CD4-positive, alpha-beta T cell treated with Interleukin-1 beta for 1 hour (primary cell): Measurements from ENCODE around the gene OR11H6.
A peak's percentile ranks its signal among the peaks of the same experiment; 100 is the strongest.
"Not testable (repeated sequence)": the region's sequence is repeated elsewhere in the genome, so short reads cannot be mapped to it uniquely, and the experiment has no call there.

Source experiments
- DNase-seq, 2 donors: peaks; one replicate each; pipeline ENCODE4 v3.0.0-alpha.2; 2020 to 2022

The OR11H6 gene, protein sequence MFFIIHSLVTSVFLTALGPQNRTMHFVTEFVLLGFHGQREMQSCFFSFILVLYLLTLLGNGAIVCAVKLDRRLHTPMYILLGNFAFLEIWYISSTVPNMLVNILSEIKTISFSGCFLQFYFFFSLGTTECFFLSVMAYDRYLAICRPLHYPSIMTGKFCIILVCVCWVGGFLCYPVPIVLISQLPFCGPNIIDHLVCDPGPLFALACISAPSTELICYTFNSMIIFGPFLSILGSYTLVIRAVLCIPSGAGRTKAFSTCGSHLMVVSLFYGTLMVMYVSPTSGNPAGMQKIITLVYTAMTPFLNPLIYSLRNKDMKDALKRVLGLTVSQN

DNA sequence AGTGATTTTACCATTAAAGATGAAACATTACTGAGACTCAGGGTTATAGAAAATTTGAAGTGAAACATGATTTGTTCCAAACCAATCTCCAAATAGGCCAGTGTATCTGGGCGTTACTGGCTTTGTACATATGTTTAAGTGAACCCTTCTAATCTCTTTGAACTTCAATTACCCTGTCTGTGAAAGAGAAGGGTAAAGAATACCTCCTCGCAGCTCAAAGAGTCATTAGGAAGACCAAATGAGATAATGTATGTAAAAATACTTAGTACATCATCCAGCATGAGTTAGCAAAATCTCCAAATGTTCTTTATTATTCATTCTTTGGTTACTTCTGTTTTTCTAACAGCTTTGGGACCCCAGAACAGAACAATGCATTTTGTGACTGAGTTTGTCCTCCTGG is at the start of gene OR11H6:
TSS of gene OR11H6 (plus strand) at position 301 of the 400 bp plus-strand sequence. CDS start at position 301, 0 bp downstream.
- DNase-seq = no peak

DNA sequence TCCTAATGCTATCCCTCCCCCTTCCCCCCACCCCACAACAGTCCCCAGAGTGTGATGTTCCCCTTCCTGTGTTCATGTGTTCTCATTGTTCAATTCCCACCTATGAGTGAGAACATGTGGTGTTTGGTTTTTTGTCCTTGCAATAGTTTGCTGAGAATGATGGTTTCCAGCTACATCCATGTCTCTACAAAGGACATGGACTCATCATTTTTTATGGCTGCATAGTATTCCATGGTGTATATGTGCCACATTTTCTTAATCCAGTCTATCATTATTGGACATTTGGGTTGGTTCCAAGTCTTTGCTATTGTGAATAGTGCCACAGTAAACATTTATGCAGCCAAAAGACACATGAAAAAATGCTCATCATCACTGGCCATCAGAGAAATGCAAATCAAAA is 49.3 kb upstream of the OR11H6 start:
- not testable (repeated sequence) for DNase-seq

- DNase-seq = no peak
Measured at GRCh38 chr14:20176330-20176729, 47.2 kb upstream of the OR11H6 start.

DNA sequence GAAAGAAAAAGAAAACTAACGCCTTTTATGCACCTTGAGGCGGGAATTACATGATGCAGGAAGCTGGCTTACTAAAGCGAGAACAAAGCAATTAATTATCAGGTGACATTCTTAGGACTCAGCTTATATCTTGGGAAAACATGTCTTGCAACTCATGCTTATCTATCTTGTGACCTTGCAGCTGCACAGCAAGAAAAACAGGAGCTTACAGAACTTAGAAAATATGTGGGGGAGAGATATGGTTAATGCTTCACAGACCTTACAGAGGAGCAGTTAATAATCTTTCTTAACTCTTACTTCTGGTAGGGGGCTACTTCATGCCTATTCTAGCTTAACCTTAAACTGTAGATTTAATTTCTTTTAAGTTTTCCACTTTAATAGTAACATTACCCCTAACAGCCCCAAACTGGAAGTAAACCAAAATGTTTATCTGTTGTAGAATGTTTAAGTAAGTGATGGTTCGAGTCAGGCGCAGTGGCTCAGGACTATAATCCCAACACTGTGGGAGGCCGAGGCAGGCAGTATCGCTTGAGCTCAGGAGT is 46.0 kb upstream of the OR11H6 start:
- DNase-seq = no peak

GRCh38 chr14:20179218-20179617 is 44.3 kb upstream of the OR11H6 start:
- no peak for DNase-seq

DNA sequence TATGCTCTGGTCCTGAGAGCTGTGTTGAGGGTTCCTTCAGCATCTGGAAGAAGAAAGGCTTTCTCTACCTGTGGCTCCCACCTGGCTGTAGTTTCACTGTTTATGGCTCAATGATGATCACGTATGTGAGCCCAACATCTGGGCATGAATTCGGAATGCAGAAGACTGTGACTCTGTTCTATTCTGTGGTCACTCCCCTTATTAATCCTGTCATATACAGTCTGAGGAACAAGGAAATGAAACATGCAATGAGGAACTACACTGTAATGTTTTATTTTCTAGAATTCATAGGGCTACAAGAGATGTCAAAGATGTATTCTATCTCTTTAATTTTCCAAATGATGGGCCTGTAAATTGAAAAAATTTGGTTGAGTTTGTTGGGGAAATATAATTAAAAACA is 43.6 kb upstream of the OR11H6 start:
- no peak for DNase-seq

DNA sequence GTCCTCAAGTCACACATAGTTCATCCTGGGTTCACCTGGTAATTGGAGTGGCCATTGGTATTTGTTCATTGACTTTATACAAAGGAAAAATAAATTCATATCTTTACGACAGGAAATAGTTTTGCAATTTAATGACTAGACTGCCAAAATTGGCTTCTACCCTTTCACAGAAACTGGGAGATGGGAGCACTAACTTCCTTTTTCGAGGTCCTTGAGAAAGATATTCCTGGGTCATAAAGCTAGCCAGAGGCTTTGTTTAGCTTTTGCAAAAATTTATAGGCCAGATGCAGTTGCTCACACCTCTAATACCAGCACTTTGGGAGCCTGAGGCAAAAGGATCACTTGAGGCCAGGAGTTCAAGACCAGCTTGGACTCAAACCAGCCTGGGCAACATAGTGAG is 43.0 kb upstream of the OR11H6 start:
- no peak for DNase-seq

- DNase-seq = no peak
Measured at GRCh38 chr14:20184181-20184580, 39.3 kb upstream of the OR11H6 start.

DNA sequence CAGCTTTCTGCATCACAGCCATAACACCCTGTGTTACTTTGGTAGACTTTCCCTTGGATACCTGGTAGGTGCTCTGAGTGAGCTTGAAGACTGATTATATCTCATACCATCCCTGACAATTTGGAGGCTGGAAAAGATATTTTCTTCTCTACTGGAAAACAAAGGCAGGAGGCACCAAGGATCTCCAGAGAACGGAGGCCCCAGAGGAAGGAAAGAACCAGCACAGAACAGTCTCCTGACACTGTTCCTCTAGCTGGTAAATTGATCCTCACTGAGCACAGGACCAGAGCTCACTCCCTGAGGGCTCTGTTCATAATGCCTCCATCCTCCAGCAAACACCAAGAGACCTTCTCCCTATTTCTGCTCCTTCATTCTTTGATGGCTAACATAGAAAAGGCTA is 32.9 kb upstream of the OR11H6 start, which contains the start of gene OR11G2:
TSS of gene OR11G2 (plus strand) at position 301 of the 400 bp plus-strand sequence. CDS start 6,542 bp downstream, outside the sequence.
- DNase-seq = no peak

DNA sequence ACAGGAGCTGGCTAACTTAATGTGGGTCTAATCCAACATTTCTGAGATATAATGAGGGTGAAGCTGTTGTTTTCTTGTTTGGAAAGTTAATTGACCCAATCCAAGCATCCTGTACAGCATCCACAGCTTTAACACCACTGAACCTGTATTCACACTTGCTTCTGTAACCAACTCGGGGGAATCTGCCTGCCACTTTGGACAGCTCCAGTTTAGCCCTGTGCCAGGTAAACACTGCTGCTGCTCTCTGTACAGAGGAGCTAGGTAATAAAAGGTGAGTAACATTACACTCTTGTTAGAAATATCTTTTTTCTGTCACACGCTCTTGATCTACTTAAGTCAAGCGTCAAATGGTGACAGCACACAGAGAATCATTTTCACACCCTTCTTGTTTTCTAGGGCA is 32.1 kb upstream of the OR11H6 start:
- DNase-seq = no peak

GRCh38 chr14:20194101-20194500 is 29.4 kb upstream of the OR11H6 start:
- no peak for DNase-seq

DNA sequence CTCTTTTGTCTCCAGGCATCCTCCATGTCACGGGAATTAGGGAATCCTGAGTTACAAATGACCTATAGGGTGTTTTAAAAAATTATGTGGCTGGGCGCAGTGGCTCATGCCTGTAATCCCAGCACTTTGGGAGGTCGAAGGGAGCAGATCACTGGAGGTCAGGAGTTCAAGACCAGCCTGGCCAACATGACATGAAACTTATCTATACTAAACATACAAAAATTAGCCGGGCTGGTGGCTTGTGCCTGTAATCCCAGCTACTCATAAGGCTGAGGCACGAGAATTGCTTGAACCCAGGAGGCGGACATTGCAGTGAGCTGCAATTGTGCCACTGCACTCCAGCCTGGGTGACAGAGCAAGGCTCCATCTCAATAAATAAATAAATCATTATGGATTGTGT is 28.3 kb upstream of the OR11H6 start:
- not testable (repeated sequence) for DNase-seq

- no peak for DNase-seq
Measured at GRCh38 chr14:20195911-20196310, 27.6 kb upstream of the OR11H6 start.

DNA sequence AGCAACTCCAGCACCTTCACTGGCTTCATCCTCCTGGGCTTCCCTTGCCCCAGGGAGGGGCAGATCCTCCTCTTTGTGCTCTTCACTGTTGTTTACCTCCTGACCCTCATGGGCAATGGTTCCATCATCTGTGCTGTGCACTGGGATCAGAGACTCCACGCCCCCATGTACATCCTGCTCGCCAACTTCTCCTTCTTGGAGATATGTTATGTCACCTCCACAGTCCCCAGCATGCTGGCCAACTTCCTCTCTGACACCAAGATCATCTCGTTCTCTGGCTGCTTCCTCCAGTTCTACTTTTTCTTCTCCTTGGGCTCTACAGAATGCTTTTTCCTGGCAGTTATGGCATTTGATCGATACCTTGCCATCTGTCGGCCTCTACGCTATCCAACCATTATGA is 26.1 kb upstream of the OR11H6 start:
- peak in 1 of 2 donors; percentile 2 for DNase-seq

DNA sequence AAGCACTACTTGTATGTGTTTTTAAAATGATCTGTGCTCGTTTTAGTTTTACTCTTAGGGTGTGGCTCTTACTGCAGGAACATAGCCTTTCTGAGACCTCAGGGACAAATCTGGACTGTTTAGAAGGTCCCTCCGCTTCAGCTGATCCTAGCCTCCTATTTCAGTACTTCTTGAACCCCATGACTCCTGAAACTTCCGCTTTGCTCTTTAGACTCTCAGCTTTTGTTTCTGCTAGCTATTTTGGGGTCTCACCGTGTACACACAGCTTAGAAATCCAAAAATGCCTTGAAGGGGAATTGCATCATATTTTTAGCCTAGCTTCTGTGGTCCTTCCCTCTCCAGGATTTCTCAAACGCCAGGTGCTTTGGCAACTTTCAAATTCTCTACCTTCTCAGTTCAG is 24.5 kb upstream of the OR11H6 start:
- no peak for DNase-seq

DNA sequence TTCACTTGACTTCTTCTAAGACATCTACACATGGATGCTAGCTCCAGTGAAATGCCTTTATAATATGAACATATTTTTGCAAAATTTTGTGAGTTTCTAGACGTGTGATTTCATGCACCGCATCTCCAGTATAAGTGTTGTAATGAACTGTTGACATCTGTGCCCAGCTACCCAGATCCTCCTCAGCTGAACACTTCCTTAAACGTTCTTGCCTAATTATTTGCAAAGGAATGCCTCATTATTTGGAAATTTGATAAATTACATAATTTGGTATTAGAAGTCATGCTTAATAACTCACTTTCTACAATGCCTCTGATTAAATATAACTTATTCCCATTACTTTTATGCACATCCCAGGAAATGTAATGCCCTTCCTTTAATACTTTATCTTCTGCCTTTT is 18.8 kb upstream of the OR11H6 start:
- no peak for DNase-seq

DNA sequence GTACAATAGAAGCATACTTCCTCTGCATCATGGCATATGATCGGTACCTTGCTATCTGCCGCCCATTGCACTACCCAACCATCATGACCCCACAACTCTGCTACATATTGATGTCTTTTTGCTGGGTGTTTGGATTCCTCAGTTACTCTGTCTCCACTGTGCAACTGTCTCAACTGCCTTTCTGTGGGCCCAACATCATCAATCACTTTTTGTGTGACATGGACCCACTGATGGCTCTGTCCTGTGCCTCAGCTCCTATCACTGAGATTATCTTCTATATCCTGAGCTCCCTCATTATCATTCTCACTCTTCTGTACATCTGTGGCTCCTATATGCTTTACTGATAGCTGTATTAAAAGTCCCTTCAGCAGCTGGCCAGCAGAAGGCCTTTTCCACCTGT is 13.9 kb upstream of the OR11H6 start:
- no peak for DNase-seq

- not testable (repeated sequence) for DNase-seq
Measured at GRCh38 chr14:20212406-20212805, 11.1 kb upstream of the OR11H6 start.

GRCh38 chr14:20215196-20215595 is 8.3 kb upstream of the OR11H6 start:
- DNase-seq = no peak

GRCh38 chr14:20219033-20219432 is 4.5 kb upstream of the OR11H6 start:
- no peak for DNase-seq

- no peak for DNase-seq
Measured at GRCh38 chr14:20228681-20229080, 5.2 kb downstream of the OR11H6 start, which contains the start of gene OR11H7. Gene OR11H7, plus strand, starts transcription at chr14:20228981.

DNA sequence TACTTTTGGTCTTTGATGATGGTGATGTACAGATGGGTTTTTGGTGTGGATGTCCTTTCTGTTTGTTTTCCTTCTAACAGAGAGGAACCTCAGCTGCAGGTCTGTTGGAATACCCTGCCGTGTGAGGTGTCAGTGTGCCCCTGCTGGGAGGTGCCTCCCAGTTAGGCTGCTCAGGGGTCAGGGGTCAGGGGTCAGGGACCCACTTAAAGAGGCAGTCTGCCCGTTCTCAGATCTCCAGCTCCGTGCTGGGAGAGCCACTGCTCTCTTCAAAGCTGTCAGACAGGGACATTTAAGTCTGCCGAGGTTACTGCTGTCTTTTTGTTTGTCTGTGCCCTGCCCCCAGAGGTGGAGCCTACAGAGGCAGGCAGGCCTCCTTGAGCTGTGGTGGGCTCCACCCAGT is 11.9 kb downstream of the OR11H6 start:
- DNase-seq = not testable (repeated sequence)

GRCh38 chr14:20247646-20248246 is 24.2 kb downstream of the OR11H6 start:
- peak in 1 of 2 donors; percentile 8 for DNase-seq

DNA sequence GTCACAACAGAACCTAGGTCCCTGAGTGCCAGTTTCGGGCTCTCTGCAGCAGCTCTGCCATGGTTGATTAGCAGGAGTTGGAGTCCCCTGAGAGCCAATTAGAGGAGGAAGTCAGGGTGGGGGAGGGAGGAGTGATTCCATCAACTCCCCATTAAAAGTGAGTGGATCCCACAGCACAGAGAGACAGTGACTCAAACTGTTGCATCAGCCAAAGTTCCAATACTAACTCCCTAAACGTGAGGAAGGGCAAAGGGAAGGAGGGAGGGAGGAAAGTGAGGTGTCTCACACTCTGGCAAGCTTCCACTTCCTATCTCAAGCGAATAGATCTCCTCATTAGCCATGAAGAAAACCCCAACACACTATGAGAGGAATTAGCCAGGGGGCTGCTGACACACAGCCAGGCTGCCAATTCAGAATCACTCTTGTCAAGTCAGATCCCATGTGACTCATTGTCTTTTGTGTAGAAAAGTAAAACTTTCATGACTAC is 39.2 kb downstream of the OR11H6 start:
- DNase-seq = no peak
